GM23338 (cell line): ENCODE measurements around the gene CCNA2. TPM values are rescaled to one million over a fixed set of nuclear protein-coding genes. Genes with fewer than 3 reads are reported as not detected.

Experiments used
- ATAC-seq: fragments of 200-7000 bp; cut with Tn5 transposase; 3 replicates; pipeline ENCODE4 v1.9.1; 2020
- DNase-seq: peaks from one replicate; pipeline ENCODE4 v3.0.0-alpha.2; 2015; ENCODE audit warnings: low spot score
- H2AFZ ChIP-seq: fragments of 200-600 bp; sonication (generic); 2 replicates; pipeline ENCODE4 v1.8.0; 2016; ENCODE audit warnings: antibody characterized with exemption, mild to moderate bottlenecking, moderate library complexity
- H3F3A ChIP-seq: fragments of 200-600 bp; sonication (generic); replicated peaks from 2 replicates; pipeline ENCODE4 v1.8.0; 2017; ENCODE audit warnings: antibody characterized with exemption, mixed run types, low read depth
- H3K27ac ChIP-seq: fragments of 200-600 bp; sonication (generic); 2 replicates; pipeline ENCODE4 v1.6.1; 2016; ENCODE audit warnings: low read depth
- H3K27me3 ChIP-seq: fragments of 200-600 bp; sonication (generic); 2 replicates; pipeline ENCODE4 v1.8.0; 2016; ENCODE audit warnings: mild to moderate bottlenecking, mixed run types, moderate library complexity; ENCODE audit not compliant: insufficient read depth
- H3K36me3 ChIP-seq: fragments of 200-600 bp; sonication (generic); 2 replicates; pipeline ENCODE4 v1.8.0; 2016; ENCODE audit warnings: mild to moderate bottlenecking; ENCODE audit not compliant: insufficient read depth
- H3K4me1 ChIP-seq: fragments of 200-600 bp; sonication (generic); 2 replicates; pipeline ENCODE4 v1.8.0; 2016; ENCODE audit warnings: mild to moderate bottlenecking, moderate library complexity; ENCODE audit not compliant: insufficient read depth
- H3K4me2 ChIP-seq: fragments of 200-600 bp; sonication (generic); 2 replicates; pipeline ENCODE4 v1.7.1; 2017; ENCODE audit warnings: mixed run types
- H3K4me3 ChIP-seq: fragments of 200-600 bp; sonication (generic); 2 replicates; pipeline ENCODE4 v1.6.1; 2016; ENCODE audit warnings: mixed run types
- H3K79me2 ChIP-seq: fragments of 200-600 bp; sonication (generic); replicated peaks from 2 replicates; pipeline ENCODE4 v1.8.0; 2017; ENCODE audit warnings: mild to moderate bottlenecking; ENCODE audit not compliant: insufficient read depth
- H3K9me2 ChIP-seq: fragments of 200-600 bp; sonication (generic); 2 replicates; pipeline ENCODE4 v1.8.0; 2017; ENCODE audit not compliant: insufficient read depth
- H4K20me1 ChIP-seq: fragments of 200-600 bp; sonication (generic); replicated peaks from 2 replicates; pipeline ENCODE4 v1.8.0; 2017; ENCODE audit warnings: mild to moderate bottlenecking; ENCODE audit not compliant: insufficient read depth
- H3K27ac Mint-ChIP-seq: 2 replicates; pipeline ENCODE4 v1.8.0; 2020; ENCODE audit warnings: inconsistent platforms, mild to moderate bottlenecking, moderate library complexity, mixed read lengths
- H3K27me3 Mint-ChIP-seq: 3 replicates; pipeline ENCODE4 v1.8.0; 2022; ENCODE audit warnings: low read depth, mild to moderate bottlenecking, moderate library complexity, mixed read lengths, inconsistent platforms; ENCODE audit not compliant: insufficient read depth, poor library complexity
- H3K36me3 Mint-ChIP-seq: 3 replicates; pipeline ENCODE4 v1.8.0; 2021; ENCODE audit warnings: low read depth, mild to moderate bottlenecking, inconsistent platforms, moderate library complexity, mixed read lengths
- H3K4me1 Mint-ChIP-seq: 3 replicates; pipeline ENCODE4 v1.8.0; 2020; ENCODE audit warnings: mild to moderate bottlenecking, inconsistent platforms, mixed read lengths
- H3K4me3 Mint-ChIP-seq: 3 replicates; pipeline ENCODE4 v1.8.0; 2021; ENCODE audit warnings: moderate library complexity, mild to moderate bottlenecking, inconsistent platforms, mixed read lengths
- H3K9me3 Mint-ChIP-seq: 3 replicates; pipeline ENCODE4 v1.8.0; 2020; ENCODE audit warnings: moderate library complexity, mild to moderate bottlenecking, inconsistent platforms, mixed read lengths
- CREB1 ChIP-seq: fragments of 250-450 bp; sonication (Bioruptor Pico); IDR thresholded peaks from 2 replicates; pipeline ENCODE4 v1.5.0; 2020; ENCODE audit warnings: low read depth, mild to moderate bottlenecking, moderate library complexity
- CTCF ChIP-seq, 2 experiments: fragments of 200-600 bp in 1 of 2; sonication (generic) in 1 of 2; conservative IDR thresholded peaks; 2 replicates each; pipeline versions ENCODE4 v1.5.1 to v1.6.1; 2016 to 2017; ENCODE audit warnings: antibody characterized with exemption in 2 of 2, low read depth in 2 of 2, mild to moderate bottlenecking in 2 of 2, moderate library complexity in 1 of 2
- ETS1 ChIP-seq: IDR thresholded peaks from 2 replicates; pipeline ENCODE4 v1.6.1; 2016; ENCODE audit warnings: antibody characterized with exemption
- EZH2 ChIP-seq: fragments of 200-600 bp; sonication (generic); IDR thresholded peaks from one replicate; pipeline ENCODE4 v1.8.0; 2017; ENCODE audit warnings: antibody characterized with exemption, mild to moderate bottlenecking, low read depth; ENCODE audit not compliant: unreplicated experiment
- EZH2phosphoT487 ChIP-seq: fragments of 200-600 bp; sonication (generic); IDR thresholded peaks from one replicate; pipeline ENCODE4 v1.8.1; 2018; ENCODE audit warnings: antibody characterized with exemption; ENCODE audit not compliant: unreplicated experiment
- JUNB ChIP-seq: IDR thresholded peaks from one replicate; pipeline ENCODE4 v1.6.1; 2016; ENCODE audit warnings: antibody characterized with exemption; ENCODE audit not compliant: unreplicated experiment
- NANOG ChIP-seq: IDR thresholded peaks from 2 replicates; pipeline ENCODE4 v1.6.1; 2016; ENCODE audit warnings: antibody characterized with exemption, borderline replicate concordance
- POLR2AphosphoS5 ChIP-seq: IDR thresholded peaks from 2 replicates; pipeline ENCODE4 v1.6.1; 2016; ENCODE audit warnings: antibody characterized with exemption, low read depth
- REST ChIP-seq: IDR thresholded peaks from one replicate; pipeline ENCODE4 v1.6.1; 2018; ENCODE audit warnings: antibody characterized with exemption; ENCODE audit not compliant: unreplicated experiment
- STAT1 ChIP-seq: IDR thresholded peaks from one replicate; pipeline ENCODE4 v1.6.1; 2016; ENCODE audit warnings: antibody characterized with exemption; ENCODE audit not compliant: unreplicated experiment
- ZNF114 ChIP-seq: fragments of 250-450 bp; sonication (Bioruptor Pico); IDR thresholded peaks from 2 replicates; pipeline ENCODE4 v1.5.0; 2020; ENCODE audit warnings: mild to moderate bottlenecking, moderate library complexity
- ZNF331 ChIP-seq: fragments of 250-450 bp; sonication (Bioruptor Pico); IDR thresholded peaks from 2 replicates; pipeline ENCODE4 v1.5.0; 2020; ENCODE audit warnings: low read depth, mild to moderate bottlenecking, moderate library complexity
- ZNF462 ChIP-seq: fragments of 250-450 bp; sonication (Bioruptor Pico); IDR thresholded peaks from 2 replicates; pipeline ENCODE4 v1.5.0; 2020; ENCODE audit warnings: mild to moderate bottlenecking, moderate library complexity
- polyA plus RNA-seq: library from polyadenylated mRNA; unstranded; fragments of >200 nt; fragmentation: Nextera tagmentation; extraction: Ambion mirVana; gene quantifications from 2 replicates; pipeline ENCODE4 v1.2.1, GENCODE V29; 2016
- total RNA-seq: library from RNA; depleted of rRNA; stranded (reverse); fragments of >200 nt; shearing (Covaris generic); gene quantifications from 2 replicates; pipeline ENCODE4 v1.2.3, GENCODE V29; 2014

Gene CCNA2
- total and polyA plus RNA-seq, 2 experiments from 2014 or later = 60.5 to 160 TPM

- H3K27ac Mint-ChIP-seq = peak overlapping the region; percentile 98
- peaks cover 16% of the 10 kb centered on the region for H3K27me3 Mint-ChIP-seq
- no peaks in the 10 kb centered on the region; the same call in 1 of the 2 replicates for H3F3A ChIP-seq
- H3K9me2 ChIP-seq = no peaks in the 10 kb centered on the region
- H3K9me3 Mint-ChIP-seq = no peaks in the 10 kb centered on the region
- peak overlapping the region; percentile 92 for H3K4me3 ChIP-seq
- no peak for DNase-seq
- peak overlapping the region; percentile 100 for H3K4me3 Mint-ChIP-seq
- peaks cover 5% of the 10 kb centered on the region for H4K20me1 ChIP-seq
- H3K36me3 ChIP-seq = peaks cover 32% of the 10 kb centered on the region
- H3K79me2 ChIP-seq = peaks cover 34% of the 10 kb centered on the region
- H3K4me2 ChIP-seq = peak overlapping the region; percentile 75
- H3K27me3 ChIP-seq = no peaks in the 10 kb centered on the region
- peaks cover 39% of the 10 kb centered on the region for H3K36me3 Mint-ChIP-seq
- H3K4me1 Mint-ChIP-seq = peaks cover 7% of the 10 kb centered on the region
- peak overlapping the region; percentile 52; the same call in 1 of the 2 replicates for H2AFZ ChIP-seq
- 0 out of 2 replicates have a peak overlapping the region, but pooled peaks have one; percentile 21 for H3K27ac ChIP-seq
- ATAC-seq = no peak
- H3K4me1 ChIP-seq = peaks cover 11% of the 10 kb centered on the region; the same call in 1 of the 2 replicates
- TF ChIP-seq CREB1 (no peak), EZH2 (no peak), ZNF462 (CRISPR knock-in tag) (no peak), POLR2AphosphoS5 (no peak), ZNF331 (CRISPR knock-in tag) (no peak), EZH2phosphoT487 (no peak), NANOG (no peak), ZNF114 (CRISPR knock-in tag) (no peak), CTCF (conservative IDR thresholded peaks at IDR 0.05; ENCODE audit: low read depth in 2 of 2) (no peak), STAT1 (no peak), REST (no peak), ETS1 (no peak), JUNB (no peak)
Measured at GRCh38 chr4:121824171-121824527, 466 bp upstream of the CCNA2 start.
